Measurements from ENCODE around the gene NCOA1.

The NCOA1 gene

DNA sequence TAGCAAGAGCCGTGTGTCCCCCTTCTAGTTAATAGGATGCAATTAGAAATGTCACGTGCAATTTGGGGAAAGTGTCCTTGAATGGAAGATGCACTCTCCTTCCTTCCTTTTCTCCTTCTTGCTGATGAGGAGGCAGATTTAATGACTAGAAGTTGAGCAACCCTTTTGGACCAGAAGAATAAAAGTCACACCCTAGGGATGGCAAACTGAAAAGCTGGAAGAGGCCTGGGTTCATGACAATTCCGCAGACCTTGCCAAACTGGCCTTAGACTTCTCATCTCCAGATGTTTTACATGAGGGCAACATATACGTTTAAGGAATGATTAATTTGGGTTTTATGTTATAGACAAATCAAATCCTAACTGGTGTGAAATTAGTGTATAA, 38.6 kb upstream of the NCOA1 start:
- no peak for TF ChIP-seq GABPA (IDR thresholded peaks at IDR 0.05; ENCODE audit: low read depth)
- no peak for TF ChIP-seq CTCF (IDR thresholded peaks at IDR 0.05; ENCODE audit: insufficient read depth, low read length)
- no peak overlapping the region for H3K27ac ChIP-seq (replicated peaks)
- DNase-seq (ENCODE audit: low read depth in 1 of 2, low spot score in 1 of 2), result no peak
- no peaks in the 10 kb centered on the region for H3K27me3 ChIP-seq (ENCODE audit: insufficient read depth, poor library complexity, severe bottlenecking)
- H3K4me3 ChIP-seq (replicated peaks; ENCODE audit: insufficient read depth, low read length), result no peak overlapping the region

DNA sequence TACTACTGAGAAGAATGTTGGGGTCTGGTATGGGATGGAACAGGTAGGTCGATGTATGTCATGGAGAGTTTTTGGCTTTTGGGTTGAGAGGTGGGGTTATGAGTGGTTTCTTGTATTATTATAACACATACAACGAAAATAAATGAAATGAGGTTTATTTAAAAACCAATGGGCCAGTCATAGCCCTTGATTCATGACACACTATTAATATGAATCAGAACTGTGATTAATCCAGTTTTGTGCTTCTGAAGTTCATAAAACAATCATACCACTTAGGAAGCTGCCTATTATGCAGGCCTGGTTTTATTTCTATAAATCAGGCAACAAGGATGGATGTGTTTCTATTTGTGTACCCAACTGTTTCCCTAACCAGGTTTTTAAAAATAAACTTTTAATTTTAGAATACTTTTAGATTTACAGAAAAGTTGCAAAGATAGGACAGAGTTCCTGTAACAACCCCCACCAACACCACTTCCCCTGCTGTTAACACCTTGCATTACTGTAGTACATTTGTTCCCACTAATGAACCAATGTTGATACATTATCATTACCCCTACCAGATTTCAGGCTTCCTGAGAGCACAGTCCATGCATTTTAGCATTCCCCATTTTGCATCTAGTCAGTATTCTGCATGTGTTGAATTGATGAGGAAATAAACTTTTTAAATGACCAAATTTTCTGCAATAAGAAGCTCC, 37.5 kb upstream of the NCOA1 start:
- H3K27me3 ChIP-seq (ENCODE audit: insufficient read depth, poor library complexity, severe bottlenecking), result no peaks in the 10 kb centered on the region
- no peak overlapping the region for H3K27ac ChIP-seq (replicated peaks)
- H3K4me3 ChIP-seq (replicated peaks; ENCODE audit: insufficient read depth, low read length), result no peak overlapping the region
- TF ChIP-seq POLR2AphosphoS5 (IDR thresholded peaks at IDR 0.05; ENCODE audit: low read depth) (no peak), CTCF (IDR thresholded peaks at IDR 0.05; ENCODE audit: insufficient read depth, low read length) (no peak), SPI1 (IDR thresholded peaks at IDR 0.05; ENCODE audit: borderline replicate concordance, low read depth) (no peak), GABPA (IDR thresholded peaks at IDR 0.05; ENCODE audit: low read depth) (no peak)
- TF ChIP-seq, protein P1, sequence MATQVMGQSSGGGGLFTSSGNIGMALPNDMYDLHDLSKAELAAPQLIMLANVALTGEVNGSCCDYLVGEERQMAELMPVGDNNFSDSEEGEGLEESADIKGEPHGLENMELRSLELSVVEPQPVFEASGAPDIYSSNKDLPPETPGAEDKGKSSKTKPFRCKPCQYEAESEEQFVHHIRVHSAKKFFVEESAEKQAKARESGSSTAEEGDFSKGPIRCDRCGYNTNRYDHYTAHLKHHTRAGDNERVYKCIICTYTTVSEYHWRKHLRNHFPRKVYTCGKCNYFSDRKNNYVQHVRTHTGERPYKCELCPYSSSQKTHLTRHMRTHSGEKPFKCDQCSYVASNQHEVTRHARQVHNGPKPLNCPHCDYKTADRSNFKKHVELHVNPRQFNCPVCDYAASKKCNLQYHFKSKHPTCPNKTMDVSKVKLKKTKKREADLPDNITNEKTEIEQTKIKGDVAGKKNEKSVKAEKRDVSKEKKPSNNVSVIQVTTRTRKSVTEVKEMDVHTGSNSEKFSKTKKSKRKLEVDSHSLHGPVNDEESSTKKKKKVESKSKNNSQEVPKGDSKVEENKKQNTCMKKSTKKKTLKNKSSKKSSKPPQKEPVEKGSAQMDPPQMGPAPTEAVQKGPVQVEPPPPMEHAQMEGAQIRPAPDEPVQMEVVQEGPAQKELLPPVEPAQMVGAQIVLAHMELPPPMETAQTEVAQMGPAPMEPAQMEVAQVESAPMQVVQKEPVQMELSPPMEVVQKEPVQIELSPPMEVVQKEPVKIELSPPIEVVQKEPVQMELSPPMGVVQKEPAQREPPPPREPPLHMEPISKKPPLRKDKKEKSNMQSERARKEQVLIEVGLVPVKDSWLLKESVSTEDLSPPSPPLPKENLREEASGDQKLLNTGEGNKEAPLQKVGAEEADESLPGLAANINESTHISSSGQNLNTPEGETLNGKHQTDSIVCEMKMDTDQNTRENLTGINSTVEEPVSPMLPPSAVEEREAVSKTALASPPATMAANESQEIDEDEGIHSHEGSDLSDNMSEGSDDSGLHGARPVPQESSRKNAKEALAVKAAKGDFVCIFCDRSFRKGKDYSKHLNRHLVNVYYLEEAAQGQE (IDR thresholded peaks at IDR 0.05; ENCODE audit: insufficient replicate concordance, low read depth), result no peak
- no peak for DNase-seq (ENCODE audit: low read depth in 1 of 2, low spot score in 1 of 2)

DNA sequence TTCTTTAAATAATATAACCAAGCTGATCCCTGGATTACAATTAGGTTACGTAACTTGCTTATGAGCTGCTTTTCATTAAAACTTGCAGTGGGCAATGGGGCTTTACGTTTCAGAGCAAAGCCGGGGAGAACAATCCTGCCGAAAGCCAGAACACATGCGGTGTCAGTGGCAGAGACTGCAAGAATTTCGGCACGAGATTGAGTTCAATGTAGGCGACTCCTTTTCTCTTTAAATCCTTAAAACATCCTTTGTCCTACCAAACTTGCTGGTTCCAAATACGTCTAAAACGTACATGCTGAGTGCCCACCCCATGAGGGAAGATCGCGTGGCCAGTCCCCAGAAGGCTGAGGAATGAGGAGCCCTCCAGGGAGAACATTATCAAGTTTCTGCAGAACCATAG, 36.8 kb upstream of the NCOA1 start:
- no peak overlapping the region for H3K4me3 ChIP-seq (replicated peaks; ENCODE audit: insufficient read depth, low read length)
- DNase-seq (ENCODE audit: low read depth in 1 of 2, low spot score in 1 of 2), result no peak
- H3K27ac ChIP-seq (replicated peaks), result no peak overlapping the region
- TF ChIP-seq SPI1 (IDR thresholded peaks at IDR 0.05; ENCODE audit: borderline replicate concordance, low read depth) (no peak), GABPA (IDR thresholded peaks at IDR 0.05; ENCODE audit: low read depth) (no peak), CTCF (IDR thresholded peaks at IDR 0.05; ENCODE audit: insufficient read depth, low read length) (no peak), POLR2AphosphoS5 (IDR thresholded peaks at IDR 0.05; ENCODE audit: low read depth) (no peak)
- TF ChIP-seq, protein P1 (IDR thresholded peaks at IDR 0.05; ENCODE audit: insufficient replicate concordance, low read depth), result no peak
- no peaks in the 10 kb centered on the region for H3K27me3 ChIP-seq (ENCODE audit: insufficient read depth, poor library complexity, severe bottlenecking)

Data from HL-60 (cell line).